Loucy (cell line): ENCODE data around the gene ADCY9.
A peak's percentile ranks its signal among the peaks of the same experiment; 100 is the strongest.

Experiments
- H2AFZ ChIP-seq: fragments of 200-600 bp; sonication (generic); 2 replicates; pipeline ENCODE4 v1.6.0; 2016; ENCODE audit warnings: antibody characterized with exemption, mild to moderate bottlenecking, low read length, moderate library complexity
- H3F3A ChIP-seq: fragments of 200-600 bp; 2 replicates; pipeline ENCODE4 v1.6.0; 2016; ENCODE audit warnings: antibody characterized with exemption, low read depth, mild to moderate bottlenecking
- H3K27me3 ChIP-seq: fragments of 200-600 bp; sonication (generic); 2 replicates; pipeline ENCODE4 v1.6.1; 2014; ENCODE audit warnings: low read length, mild to moderate bottlenecking; ENCODE audit not compliant: insufficient read depth, poor library complexity, severe bottlenecking
- H3K36me3 ChIP-seq: fragments of 200-600 bp; sonication (generic); 2 replicates; pipeline ENCODE4 v1.6.1; 2016; ENCODE audit warnings: low read length; ENCODE audit not compliant: insufficient read depth
- H3K4me1 ChIP-seq: fragments of 200-600 bp; sonication (generic); 2 replicates; pipeline ENCODE4 v1.5.1; 2014; ENCODE audit warnings: low read length, mild to moderate bottlenecking; ENCODE audit not compliant: insufficient read depth, poor library complexity, severe bottlenecking
- H3K4me2 ChIP-seq: fragments of 200-600 bp; sonication (generic); 2 replicates; pipeline ENCODE4 v1.6.0; 2014; ENCODE audit warnings: antibody characterized with exemption, low read length, low read depth, mild to moderate bottlenecking; ENCODE audit not compliant: poor library complexity, severe bottlenecking
- H3K4me3 ChIP-seq: fragments of 200-600 bp; sonication (generic); 2 replicates; pipeline ENCODE4 v1.5.1; 2014; ENCODE audit warnings: low read length, mild to moderate bottlenecking, mixed read lengths; ENCODE audit not compliant: poor library complexity, severe bottlenecking
- H3K79me2 ChIP-seq: fragments of 200-600 bp; sonication (generic); 2 replicates; pipeline ENCODE4 v1.6.1; 2014; ENCODE audit warnings: low read length; ENCODE audit not compliant: insufficient read depth
- H3K9ac ChIP-seq: fragments of 200-600 bp; sonication (generic); 2 replicates; pipeline ENCODE4 v1.6.0; 2014; ENCODE audit warnings: mild to moderate bottlenecking, low read depth, low read length, moderate library complexity; ENCODE audit not compliant: poor library complexity, severe bottlenecking
- H3K9me2 ChIP-seq: fragments of 200-600 bp; sonication (generic); replicated peaks from 2 replicates; pipeline ENCODE4 v1.6.1; 2016; ENCODE audit warnings: low read depth, low read length, mixed read lengths
- H3K9me3 ChIP-seq: fragments of 200-600 bp; sonication (generic); 2 replicates; pipeline ENCODE4 v1.6.1; 2014; ENCODE audit warnings: mild to moderate bottlenecking, antibody characterized with exemption, low read length, low read depth; ENCODE audit not compliant: insufficient read depth
- H4K20me1 ChIP-seq: fragments of 200-600 bp; sonication (generic); 2 replicates; pipeline ENCODE4 v1.6.0; 2014; ENCODE audit warnings: antibody characterized with exemption, low read length, mild to moderate bottlenecking; ENCODE audit not compliant: insufficient read depth, poor library complexity, severe bottlenecking
- CTCF ChIP-seq: fragments of 200-600 bp; sonication (generic); conservative IDR thresholded peaks from 2 replicates; pipeline ENCODE4 v1.5.1; 2014; ENCODE audit warnings: mild to moderate bottlenecking, antibody characterized with exemption, low read length
- EZH2phosphoT487 ChIP-seq: fragments of 200-600 bp; IDR thresholded peaks from 2 replicates; pipeline ENCODE4 v1.6.1; 2018; ENCODE audit warnings: antibody characterized with exemption, mild to moderate bottlenecking, moderate library complexity, borderline replicate concordance

The ADCY9 gene

GRCh38 chr16:3986235-3986544, 130.1 kb downstream of the ADCY9 start:
- Histone ChIP-seq H3K9me3 (no peaks in the 10 kb centered on the region), H3K4me3 (no peak overlapping the region), H3K36me3 (no peaks in the 10 kb centered on the region), H3K4me1 (no peaks in the 10 kb centered on the region), H3K27me3 (no peaks in the 10 kb centered on the region), H3K79me2 (no peaks in the 10 kb centered on the region), H3K9ac (no peak overlapping the region), H3K9me2 (no peaks in the 10 kb centered on the region), H4K20me1 (no peaks in the 10 kb centered on the region), H2AFZ (no peak overlapping the region), H3F3A (no peaks in the 10 kb centered on the region), H3K4me2 (no peak overlapping the region)
- no peak for TF ChIP-seq CTCF
- TF ChIP-seq EZH2phosphoT487, result no peak

GRCh38 chr16:3984111-3985060, 131.9 kb downstream of the ADCY9 start:
- H3K4me2 ChIP-seq, result no peak overlapping the region
- no peaks in the 10 kb centered on the region for H3K9me2 ChIP-seq
- no peaks in the 10 kb centered on the region for H3K9me3 ChIP-seq
- no peak overlapping the region for H3K9ac ChIP-seq
- H3K36me3 ChIP-seq, result no peaks in the 10 kb centered on the region
- no peaks in the 10 kb centered on the region for H3F3A ChIP-seq
- no peak overlapping the region for H2AFZ ChIP-seq
- TF ChIP-seq EZH2phosphoT487 (no peak), CTCF (no peak)
- no peaks in the 10 kb centered on the region for H3K4me1 ChIP-seq
- no peaks in the 10 kb centered on the region for H3K27me3 ChIP-seq
- H3K79me2 ChIP-seq, result no peaks in the 10 kb centered on the region
- no peak overlapping the region for H3K4me3 ChIP-seq
- H4K20me1 ChIP-seq, result no peaks in the 10 kb centered on the region

GRCh38 chr16:3983081-3983520, 133.1 kb downstream of the ADCY9 start:
- Histone ChIP-seq H3F3A (no peaks in the 10 kb centered on the region), H3K9me2 (no peaks in the 10 kb centered on the region), H2AFZ (no peak overlapping the region; the same call in 1 of the 2 replicates), H3K9me3 (no peaks in the 10 kb centered on the region), H3K4me3 (no peak overlapping the region), H4K20me1 (no peaks in the 10 kb centered on the region), H3K36me3 (no peaks in the 10 kb centered on the region), H3K4me2 (no peak overlapping the region), H3K9ac (no peak overlapping the region), H3K27me3 (no peaks in the 10 kb centered on the region), H3K79me2 (no peaks in the 10 kb centered on the region), H3K4me1 (no peaks in the 10 kb centered on the region)
- TF ChIP-seq CTCF (peak; percentile 51), EZH2phosphoT487 (no peak)
